Astrocyte of the cerebellum (primary cell): ENCODE measurements around the gene SUV39H2.

Source experiments
- DNase-seq: peaks from one replicate; pipeline ENCODE4 v3.0.0-alpha.2; 2011; ENCODE audit warnings: low read depth
- H3K4me3 ChIP-seq: 2 replicates; pipeline ENCODE4 v1.5.1; 2011; ENCODE audit warnings: mild to moderate bottlenecking, low read depth, low read length, moderate library complexity
- in situ Hi-C: cut with HindIII; loops from 2 replicates; pipeline ENCODE4 v1.10.0; 2017; ENCODE audit warnings: low sequenced_read_pairs
- TF ChIP-seq, protein P1 (sequence below): IDR thresholded peaks from 2 replicates; pipeline ENCODE4 v1.5.1; 2012; ENCODE audit warnings: low read length, low read depth, moderate library complexity, mild to moderate bottlenecking; ENCODE audit errors: missing control alignments

SUV39H2 gene

DNA sequence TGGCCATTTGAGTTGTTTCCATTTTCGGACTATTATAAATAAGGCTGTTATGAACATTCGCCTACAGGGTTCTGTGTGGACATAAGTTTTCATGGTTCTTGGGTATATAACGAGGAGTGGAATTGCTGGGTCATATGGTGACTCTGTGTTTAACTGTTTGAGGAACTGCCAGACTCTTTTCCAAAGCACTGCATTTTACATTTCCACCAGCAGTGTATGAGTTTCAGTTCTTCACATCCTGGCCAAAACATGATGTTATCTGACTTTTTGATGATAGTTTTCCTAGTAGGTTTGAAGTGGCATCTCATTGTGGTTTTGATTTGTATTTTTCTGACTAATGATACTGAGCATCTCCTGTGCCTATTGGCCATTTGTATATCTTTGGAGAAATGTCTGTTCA is 5.4 kb downstream of the SUV39H2 start:
- in situ Hi-C loops, result no loop called here

DNA sequence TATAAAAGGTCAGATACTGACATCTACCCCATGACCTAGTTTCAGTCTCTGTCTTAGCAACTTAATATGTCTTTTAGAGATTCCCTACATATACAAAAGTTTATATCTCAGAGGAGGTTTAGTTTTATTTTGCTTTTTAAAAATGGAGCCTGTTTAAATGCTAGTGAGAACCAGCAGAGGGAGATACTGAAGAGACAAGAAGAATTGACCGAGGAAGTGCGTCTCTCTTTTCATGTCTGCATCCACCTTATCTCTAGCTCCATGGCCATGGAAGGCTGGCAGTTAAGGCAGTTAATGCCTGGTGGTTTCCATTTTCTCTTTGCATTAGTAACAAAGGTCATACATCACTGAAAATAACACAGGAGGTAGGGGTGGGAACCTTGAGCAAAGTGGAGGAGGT is 10.7 kb downstream of the SUV39H2 start:
- no peak overlapping the region for H3K4me3 ChIP-seq
- no peak for DNase-seq
- in situ Hi-C loops, result no loop called here

More for the DNA sequence above, 5.4 kb downstream of the SUV39H2 start:
- no peak overlapping the region for H3K4me3 ChIP-seq
- DNase-seq, result no peak
- TF ChIP-seq, protein P1, sequence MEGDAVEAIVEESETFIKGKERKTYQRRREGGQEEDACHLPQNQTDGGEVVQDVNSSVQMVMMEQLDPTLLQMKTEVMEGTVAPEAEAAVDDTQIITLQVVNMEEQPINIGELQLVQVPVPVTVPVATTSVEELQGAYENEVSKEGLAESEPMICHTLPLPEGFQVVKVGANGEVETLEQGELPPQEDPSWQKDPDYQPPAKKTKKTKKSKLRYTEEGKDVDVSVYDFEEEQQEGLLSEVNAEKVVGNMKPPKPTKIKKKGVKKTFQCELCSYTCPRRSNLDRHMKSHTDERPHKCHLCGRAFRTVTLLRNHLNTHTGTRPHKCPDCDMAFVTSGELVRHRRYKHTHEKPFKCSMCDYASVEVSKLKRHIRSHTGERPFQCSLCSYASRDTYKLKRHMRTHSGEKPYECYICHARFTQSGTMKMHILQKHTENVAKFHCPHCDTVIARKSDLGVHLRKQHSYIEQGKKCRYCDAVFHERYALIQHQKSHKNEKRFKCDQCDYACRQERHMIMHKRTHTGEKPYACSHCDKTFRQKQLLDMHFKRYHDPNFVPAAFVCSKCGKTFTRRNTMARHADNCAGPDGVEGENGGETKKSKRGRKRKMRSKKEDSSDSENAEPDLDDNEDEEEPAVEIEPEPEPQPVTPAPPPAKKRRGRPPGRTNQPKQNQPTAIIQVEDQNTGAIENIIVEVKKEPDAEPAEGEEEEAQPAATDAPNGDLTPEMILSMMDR, result no peak

DNA sequence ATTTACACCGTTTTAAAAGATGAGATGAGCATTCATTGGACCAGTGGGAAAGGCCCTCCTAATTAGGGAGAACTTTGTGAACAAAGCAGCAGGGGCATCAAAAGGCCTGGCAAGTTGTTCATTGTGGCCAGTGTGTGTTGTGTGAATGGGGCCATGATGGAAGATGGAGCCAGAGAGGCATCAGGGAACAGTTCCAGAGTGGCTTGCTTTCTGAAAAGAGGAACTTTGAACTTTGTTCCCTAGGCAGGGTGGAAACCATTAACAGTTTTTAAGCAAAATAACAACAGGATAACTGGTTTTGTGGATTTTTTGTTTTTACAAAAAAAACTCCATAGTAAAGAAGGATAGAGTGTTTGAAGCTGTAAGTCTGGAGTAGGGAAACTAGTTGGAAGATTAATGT is 12.5 kb downstream of the SUV39H2 start:
- in situ Hi-C loops, result no loop called here
- no peak overlapping the region for H3K4me3 ChIP-seq

More for the DNA sequence above, 10.7 kb downstream of the SUV39H2 start:
- TF ChIP-seq, protein P1, result peak; percentile 33

DNA sequence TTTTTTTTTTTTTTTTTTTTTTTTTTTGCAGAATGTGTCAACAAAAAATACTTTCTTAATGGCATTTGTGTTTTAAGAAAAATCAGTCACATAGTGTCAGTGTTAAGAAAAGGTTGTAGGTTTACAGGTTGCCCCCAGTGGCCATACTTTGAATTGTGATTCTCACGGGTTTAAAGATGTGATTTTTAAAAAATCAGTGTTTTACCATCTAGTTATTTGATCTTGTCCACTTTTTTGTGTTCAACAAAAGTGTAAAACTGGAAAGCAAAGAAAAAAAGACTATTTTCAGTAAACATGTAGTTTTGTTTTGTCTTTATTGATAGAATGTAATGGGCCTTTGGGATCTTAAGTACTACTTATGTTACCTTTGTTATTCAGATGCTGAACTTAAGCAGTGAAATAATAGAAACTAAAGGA is 25.7 kb downstream of the SUV39H2 start:
- TF ChIP-seq, protein P1, result peak; percentile 45
- in situ Hi-C loops, result loop anchor here (10.0 kb wide), 1 partner anchor 120 kb away; no protein-coding TSS in a partner anchor
- DNase-seq, result no peak
- no peak overlapping the region for H3K4me3 ChIP-seq

More for the DNA sequence above, 12.5 kb downstream of the SUV39H2 start:
- DNase-seq, result no peak
- TF ChIP-seq, protein P1, result no peak

DNA sequence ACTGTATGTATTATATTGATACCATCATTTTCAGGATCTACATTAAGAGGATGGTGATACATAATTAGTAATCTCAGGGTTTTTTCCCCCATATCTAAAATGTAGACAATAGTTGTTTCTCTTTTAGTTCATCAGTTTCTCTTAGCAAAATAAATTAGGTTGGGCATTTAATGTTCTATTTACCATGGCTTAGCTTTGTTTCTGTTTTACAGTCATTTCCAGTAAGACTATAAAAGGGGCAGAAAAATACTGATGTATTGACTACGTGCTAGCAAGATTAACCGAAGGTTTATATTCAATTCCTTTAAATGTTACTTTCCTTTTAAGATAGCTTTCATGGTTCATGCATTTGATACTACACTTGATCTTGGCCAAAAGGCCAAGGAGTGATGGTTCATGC is 26.2 kb downstream of the SUV39H2 start:
- H3K4me3 ChIP-seq, result no peak overlapping the region
- in situ Hi-C loops, result loop anchor here (10.0 kb wide), 1 partner anchor 120 kb away; no protein-coding TSS in a partner anchor
- DNase-seq, result no peak
- TF ChIP-seq, protein P1, result no peak

DNA sequence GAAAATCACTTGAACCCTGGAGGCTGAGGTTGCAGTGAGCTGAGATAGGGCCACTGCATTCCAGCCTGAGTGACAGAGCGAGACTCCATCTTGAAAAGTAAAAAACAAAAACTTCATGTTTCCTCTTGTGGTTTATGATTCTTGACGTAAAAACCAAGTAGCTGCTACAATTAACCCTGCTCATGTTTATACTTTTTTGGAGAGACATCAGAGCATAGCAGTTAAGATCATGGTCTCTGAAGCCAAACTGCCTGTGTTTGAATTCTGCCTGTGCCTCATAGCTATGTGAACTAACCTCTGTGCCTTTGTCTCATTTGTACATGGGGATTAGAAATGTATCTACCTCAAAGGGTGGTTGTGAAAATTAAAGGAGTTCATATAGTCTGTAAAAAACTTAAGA is 27.2 kb downstream of the SUV39H2 start:
- TF ChIP-seq, protein P1, result no peak
- in situ Hi-C loops, result loop anchor here (10.0 kb wide), 1 partner anchor 119 kb away; no protein-coding TSS in a partner anchor
- H3K4me3 ChIP-seq, result no peak overlapping the region
- no peak for DNase-seq
